ENCODE data around the gene DUOXA1.

The DUOXA1 gene

GRCh38 chr15:45162771-45163507 lies 33.3 kb upstream of the DUOXA1 start:
- H3K27ac ChIP-seq = no peak overlapping the region
- TF ChIP-seq CTCF (conservative IDR thresholded peaks at IDR 0.05) (peak; percentile 87), ZFX (IDR thresholded peaks at IDR 0.05) (no peak)

DNA sequence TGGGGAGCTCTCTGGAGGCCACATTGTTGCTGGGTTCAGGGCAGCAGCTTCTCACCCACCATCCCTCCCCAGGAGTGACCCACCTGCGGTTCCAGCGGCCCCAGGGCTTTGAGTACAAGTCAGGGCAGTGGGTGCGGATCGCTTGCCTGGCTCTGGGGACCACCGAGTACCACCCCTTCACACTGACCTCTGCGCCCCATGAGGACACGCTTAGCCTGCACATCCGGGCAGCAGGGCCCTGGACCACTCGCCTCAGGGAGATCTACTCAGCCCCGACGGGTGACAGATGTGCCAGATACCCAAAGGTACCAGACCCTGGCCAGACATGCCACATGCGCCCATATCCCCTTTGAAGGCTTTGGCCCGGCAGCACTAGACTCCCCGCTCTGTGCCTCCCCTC lies 32.0 kb upstream of the DUOXA1 start:
- no peak overlapping the region for H3K27ac ChIP-seq
- no peak for TF ChIP-seq CTCF (conservative IDR thresholded peaks at IDR 0.05)
- no peak for TF ChIP-seq ZFX (IDR thresholded peaks at IDR 0.05)

- TF ChIP-seq CTCF (conservative IDR thresholded peaks at IDR 0.05) (no peak), ZFX (IDR thresholded peaks at IDR 0.05) (no peak)
- H3K27ac ChIP-seq = no peak overlapping the region
Observed at GRCh38 chr15:45157974-45158373, 28.3 kb upstream of the DUOXA1 start.

DNA sequence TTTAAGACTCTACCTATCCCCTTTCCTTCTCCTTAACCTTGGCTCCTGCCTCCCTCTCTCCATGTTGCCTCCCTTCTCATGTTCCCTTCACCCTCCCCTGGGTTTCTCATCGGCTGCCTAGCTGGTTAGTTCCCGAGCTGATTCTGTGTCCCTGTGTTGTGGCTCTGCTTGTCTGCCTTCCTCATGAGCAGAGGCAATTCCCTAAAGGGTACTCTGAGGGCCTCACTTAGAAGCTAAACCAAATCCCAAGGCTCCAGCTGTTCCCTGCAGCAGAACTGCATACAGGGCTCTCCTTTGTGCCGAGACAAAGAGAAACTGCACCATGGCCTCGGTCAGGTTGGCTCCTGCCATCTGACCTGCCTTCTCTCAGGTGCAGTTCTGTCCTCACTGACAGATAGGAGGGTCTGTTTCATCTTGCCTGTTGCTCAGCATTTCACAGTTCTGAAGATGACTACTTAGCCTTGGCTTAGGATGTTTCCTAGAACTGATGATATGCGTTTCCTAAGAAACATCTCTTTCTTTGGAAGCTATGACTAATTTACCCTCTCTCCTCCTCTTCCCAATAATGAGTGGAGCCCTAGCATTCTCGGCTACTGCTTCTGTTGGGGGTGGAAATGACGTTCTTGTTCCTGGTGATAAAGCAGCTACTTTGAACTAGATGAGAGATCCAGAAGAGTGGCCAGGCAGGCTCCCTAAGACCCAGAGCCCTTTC lies 27.2 kb upstream of the DUOXA1 start:
- H3K27ac ChIP-seq = no peak overlapping the region
- TF ChIP-seq CTCF (conservative IDR thresholded peaks at IDR 0.05) (no peak), ZFX (IDR thresholded peaks at IDR 0.05) (no peak)

GRCh38 chr15:45155739-45156138 lies 26.1 kb upstream of the DUOXA1 start:
- TF ChIP-seq CTCF (conservative IDR thresholded peaks at IDR 0.05) (no peak), ZFX (IDR thresholded peaks at IDR 0.05) (no peak)
- no peak overlapping the region for H3K27ac ChIP-seq

DNA sequence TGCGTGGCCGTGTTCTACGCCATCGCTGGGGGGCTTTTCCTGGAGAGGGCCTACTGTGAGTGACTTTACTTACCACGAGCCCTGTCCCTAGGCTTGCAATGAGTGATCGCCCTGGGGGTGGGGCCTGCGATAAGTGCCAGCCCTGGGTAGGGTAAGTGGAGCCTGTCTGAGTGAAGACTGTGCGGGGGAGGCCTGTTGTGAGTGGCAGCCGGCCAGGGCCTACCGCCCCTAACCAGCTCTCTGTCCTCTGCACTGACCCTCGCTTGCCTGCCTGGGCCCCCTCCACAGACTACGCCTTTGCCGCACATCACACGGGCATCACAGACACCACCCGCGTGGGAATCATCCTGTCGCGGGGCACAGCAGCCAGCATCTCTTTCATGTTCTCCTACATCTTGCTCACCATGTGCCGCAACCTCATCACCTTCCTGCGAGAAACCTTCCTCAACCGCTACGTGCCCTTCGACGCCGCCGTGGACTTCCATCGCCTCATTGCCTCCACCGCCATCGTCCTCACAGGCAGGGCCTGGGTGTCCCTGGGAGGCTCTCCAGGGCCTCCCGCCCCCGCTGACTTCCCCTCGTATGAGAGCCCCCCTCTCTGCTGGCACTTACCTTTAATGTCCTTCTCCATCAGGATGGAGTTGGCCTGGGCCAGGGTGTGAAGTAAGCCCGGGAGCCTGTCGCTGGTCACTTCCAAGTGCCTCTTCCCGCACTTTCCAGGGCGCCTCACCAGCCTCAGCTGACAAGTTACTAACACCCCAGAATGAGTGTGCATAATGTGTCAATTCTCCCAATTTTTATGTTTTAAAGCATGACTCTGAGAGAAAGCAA lies 22.5 kb upstream of the DUOXA1 start:
- no peak overlapping the region for H3K27ac ChIP-seq
- TF ChIP-seq CTCF (conservative IDR thresholded peaks at IDR 0.05) (no peak), ZFX (IDR thresholded peaks at IDR 0.05) (no peak)

- TF ChIP-seq ZFX (IDR thresholded peaks at IDR 0.05) (no peak), CTCF (conservative IDR thresholded peaks at IDR 0.05) (no peak)
- no peak overlapping the region for H3K27ac ChIP-seq
Observed at GRCh38 chr15:45150997-45151396, 21.3 kb upstream of the DUOXA1 start.

Measured in C4-2B (cell line).